Hematopoietic multipotent progenitor cell treated with erythropoietin and hydrocortisone succinate and interleukin-3 and kit ligand, for 4 days (in vitro differentiated cells): ENCODE data around the gene SNED1.

Experiments used
- DNase-seq: peaks from one replicate; pipeline ENCODE4 v3.0.0-alpha.2; 2015

SNED1 gene

GRCh38 chr2:241112046-241112445 is 113.6 kb downstream of the SNED1 start:
- DNase-seq, result no peak

DNA sequence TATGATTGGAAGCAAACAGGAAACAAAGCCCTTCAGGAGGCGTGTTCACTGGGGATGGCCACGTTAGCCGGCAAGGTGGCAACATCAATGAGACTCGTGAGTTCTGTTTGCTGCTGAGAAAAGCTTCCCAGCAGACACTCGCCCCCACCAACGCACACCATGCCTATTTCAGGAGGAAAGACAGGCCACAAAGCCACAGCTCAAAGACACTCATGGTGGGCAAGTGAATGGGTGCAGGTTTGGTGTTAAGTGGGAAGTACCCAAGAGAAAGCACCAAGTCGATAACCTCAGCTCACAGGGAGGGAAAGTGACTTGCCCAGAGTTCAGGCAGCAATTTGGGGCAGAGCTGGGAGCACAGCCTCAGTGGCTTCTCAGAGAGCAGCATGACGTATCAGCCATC is 114.2 kb downstream of the SNED1 start:
- no peak for DNase-seq

GRCh38 chr2:241114836-241115235 is 116.4 kb downstream of the SNED1 start:
- no peak for DNase-seq

DNA sequence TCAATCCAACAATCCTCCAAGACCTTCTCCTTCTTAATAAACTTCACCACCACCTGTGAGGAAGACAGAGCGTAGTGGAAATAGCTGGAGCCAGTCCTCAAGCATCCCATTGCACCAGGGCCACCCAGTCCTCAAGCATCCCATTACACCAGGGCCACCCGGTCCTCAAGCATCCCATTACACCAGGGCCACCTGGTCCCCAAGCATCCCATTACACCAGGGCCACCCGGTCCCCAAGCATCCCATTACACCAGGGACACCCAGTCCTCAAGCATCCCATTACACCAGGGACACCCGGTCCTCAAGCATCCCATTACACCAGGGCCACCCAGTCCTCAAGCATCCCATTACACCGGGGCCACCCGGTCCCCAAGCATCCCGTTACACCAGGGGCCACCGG is 116.9 kb downstream of the SNED1 start:
- DNase-seq, result no peak

DNA sequence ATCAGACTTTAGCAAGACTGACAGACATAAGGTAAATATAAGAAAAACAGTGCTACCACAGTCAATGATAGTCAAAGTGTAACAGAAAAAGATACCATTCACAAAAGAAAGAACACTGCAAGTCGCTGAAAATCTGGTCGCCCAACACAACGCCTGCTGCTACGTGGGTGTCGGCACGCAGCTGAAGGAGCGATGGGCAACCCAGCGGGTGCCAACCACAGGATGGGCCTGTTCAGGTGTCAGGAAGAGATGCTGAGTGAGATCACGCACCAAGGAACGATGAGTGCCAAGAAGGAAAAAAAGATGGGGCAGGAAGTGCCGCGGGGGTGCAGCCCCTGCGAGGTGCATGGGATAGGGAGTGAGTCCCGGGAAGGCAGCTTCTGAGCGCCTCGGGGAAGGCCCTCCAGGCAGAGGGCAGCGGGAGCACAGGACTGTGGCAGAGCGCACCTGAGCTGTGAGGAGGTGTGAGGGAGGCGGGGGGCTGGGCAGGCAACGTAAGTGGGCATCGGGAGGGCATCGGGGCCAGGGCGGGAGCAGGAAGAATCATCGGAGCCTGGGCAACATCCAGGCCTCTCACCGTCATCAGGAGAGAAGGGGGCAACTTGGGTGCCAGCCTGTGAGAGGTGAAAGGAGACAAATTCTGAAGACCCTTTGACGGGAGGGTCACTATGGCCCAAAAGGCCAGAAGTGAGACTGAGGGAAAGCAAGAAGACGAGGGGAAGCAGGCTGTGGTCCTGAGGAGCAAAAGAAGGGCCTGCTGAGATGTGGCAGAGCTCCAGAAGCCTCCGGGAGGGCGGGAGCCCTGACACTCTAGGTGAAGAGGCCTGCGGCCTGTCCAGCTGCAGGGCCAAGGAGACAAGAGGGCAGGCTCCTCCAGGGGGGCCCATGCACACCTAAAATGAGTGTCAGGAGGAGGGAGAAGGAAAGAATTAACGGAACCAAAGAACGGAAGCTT is 118.5 kb downstream of the SNED1 start:
- DNase-seq, result no peak

GRCh38 chr2:241118737-241119505 is 120.5 kb downstream of the SNED1 start:
- no peak for DNase-seq

DNA sequence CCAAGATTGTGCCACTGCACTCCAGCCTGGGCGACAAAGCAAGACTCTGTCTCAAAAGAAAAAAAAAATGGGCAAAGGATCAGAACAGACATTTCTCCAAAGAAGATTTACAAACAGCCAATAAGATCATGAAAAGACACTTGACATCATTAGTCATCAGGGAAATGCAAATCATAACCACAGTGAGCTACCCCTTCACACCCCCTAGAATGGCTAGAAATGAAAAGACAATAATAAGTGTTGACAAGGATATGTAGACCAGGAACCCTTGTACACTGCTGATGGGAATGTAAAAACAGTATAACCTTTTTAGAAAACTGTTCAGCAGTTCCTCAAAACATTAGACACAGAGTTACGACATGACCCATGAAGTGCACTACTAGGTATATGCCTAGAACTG is 122.0 kb downstream of the SNED1 start:
- no peak for DNase-seq

DNA sequence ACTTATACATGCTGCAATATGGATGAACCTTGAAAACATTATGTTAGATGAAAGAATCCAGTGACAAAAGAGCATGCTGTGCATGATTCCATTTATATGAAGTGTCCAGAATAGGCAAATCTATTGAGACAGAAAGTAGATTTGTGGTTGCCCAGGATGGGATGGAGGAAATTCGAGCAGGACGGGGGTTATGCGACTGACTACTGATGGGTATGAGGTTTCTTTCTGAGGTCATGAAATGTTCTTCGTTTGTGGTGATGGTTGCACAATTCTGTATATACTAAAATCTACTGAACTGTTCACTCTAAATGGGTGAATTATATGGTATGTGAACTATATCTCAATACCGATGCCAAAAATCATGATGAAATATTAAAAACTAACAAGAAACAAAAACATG is 122.6 kb downstream of the SNED1 start:
- DNase-seq, result no peak

DNA sequence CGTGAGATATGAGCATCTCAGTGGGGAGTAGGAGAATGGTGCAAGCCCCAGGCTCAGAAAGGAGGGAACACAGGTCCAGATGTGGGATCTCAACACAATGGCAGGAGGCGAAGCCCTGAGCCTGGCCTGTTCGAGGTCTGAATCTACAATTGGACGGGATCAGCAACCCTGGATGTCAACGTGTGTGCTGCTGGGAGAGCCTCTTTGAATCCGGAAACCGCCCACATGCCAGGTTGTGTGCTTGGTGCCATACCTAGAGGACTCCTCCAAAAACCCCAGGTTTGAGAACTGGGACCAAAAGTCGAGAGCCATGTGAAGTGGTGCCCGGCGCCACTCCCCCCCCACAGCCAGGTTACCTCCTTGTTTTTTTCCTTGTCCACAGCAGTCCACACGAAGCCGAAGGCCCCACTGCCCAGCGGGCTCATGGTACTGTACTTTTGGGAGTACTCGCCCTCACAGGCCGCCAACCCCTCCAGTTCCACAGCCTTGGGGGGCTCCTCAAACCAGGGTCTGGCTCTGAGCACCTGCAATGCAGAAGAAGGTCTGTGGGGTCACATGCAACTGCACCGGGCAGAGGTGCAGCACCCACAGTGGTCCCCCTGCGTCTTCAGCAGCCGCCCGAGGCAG is 124.1 kb downstream of the SNED1 start:
- DNase-seq, result no peak

GRCh38 chr2:241123816-241124536 is 125.6 kb downstream of the SNED1 start:
- peak; percentile 42 for DNase-seq

GRCh38 chr2:241125626-241126025 is 127.2 kb downstream of the SNED1 start:
- DNase-seq, result no peak

DNA sequence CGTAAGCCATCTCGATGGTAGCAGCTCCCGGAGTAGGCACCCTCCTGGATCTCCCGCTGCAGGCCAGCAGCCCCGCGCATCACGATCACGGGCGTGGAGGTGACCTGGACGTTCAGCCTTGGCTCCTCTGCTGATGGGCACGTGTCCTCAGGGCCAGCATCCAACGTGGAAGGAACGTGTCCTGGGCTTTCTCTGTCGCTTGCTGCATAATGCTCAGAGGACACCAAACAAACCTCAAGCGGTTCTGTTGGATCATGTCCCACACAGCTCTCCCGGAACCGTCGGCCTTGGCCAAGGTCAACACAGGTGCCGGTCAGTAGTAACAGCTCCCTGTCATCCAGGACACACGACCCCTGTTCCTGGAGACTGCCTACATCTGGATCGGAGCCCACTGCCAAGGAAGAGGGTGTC is 127.8 kb downstream of the SNED1 start:
- no peak for DNase-seq

GRCh38 chr2:241126771-241127202 is 128.4 kb downstream of the SNED1 start:
- no peak for DNase-seq

GRCh38 chr2:241128266-241128665 is 129.8 kb downstream of the SNED1 start:
- DNase-seq, result no peak

DNA sequence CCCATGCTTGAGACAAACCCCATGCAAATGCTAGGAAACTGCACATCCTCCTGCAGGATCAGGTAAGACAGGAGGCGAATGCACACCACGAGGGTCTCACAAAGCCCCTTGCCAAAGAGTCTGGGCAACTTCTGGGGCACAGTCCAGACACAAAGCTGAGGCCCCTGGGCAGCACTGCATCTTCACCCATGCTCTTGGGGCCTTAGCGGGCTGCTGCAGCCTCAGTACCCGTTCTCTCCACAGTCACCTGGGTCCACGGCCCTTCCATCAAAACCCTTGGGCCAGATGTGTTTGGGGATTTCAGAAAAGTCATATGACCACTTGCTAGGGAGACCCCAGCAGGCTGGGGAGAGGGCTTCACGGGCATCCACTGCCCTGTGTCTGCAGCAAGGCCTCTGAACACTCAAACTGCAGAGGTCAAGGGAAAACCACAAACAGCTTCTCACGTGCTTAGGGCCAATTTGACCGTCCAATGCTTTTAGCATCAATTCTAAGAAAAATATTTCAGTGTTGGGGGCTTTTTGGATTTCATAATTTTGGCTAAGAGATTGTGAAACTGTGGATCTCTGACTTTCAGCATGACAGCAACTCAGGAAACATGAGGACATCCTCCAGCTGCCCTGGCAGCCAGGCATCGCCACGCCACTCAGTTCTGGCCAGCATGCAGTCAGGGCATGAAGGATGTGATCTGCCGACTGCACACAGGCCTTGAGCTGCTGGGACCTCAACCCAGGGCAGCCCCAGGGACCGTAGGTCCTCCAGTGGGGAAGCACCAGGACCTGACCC is 130.9 kb downstream of the SNED1 start:
- DNase-seq, result peak; percentile 25

GRCh38 chr2:241130316-241130715 is 131.9 kb downstream of the SNED1 start:
- DNase-seq, result no peak

- DNase-seq, result no peak
Observed at GRCh38 chr2:241131531-241131930, 133.1 kb downstream of the SNED1 start.

DNA sequence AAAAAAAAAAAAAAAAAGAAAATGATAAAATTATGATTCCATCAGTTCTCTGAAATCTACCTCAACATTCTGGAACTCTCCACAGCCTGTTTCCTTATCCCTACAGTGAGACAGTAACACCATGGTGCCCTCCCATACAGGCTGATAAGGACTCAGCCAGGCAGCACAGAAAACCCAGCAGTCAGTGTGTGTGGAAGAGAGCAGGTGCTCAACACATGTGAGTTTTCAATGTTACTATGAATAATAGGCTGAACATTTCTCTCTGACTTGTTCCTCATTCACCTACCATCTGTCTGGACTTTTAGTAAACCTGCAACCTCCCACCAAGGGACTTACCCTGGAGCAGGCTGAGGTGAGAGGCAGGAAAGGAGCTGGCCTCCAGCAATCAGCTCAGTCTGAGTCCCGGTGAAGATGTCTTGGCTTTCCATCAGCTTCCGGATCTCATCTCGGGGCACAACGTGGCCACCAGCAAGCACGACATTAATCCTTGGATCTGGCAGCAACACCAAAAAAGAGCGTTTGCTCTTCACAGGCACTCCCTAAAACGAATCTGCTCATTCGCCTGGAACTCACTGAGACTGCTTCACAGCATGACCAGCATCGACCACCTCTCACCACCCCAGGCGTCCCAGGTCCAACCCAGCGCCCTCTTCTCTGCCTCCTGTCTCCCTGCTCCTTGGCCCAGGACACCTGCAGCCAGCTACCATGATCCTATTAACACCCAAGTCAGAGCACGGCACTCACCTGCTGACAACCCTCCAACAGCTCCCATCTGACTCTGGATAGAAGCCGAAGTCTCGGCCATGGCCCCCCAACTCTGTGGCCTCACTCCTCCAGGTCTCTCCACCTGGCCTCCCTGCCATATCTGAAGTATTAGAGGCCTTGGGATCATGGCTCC is 134.4 kb downstream of the SNED1 start:
- DNase-seq, result peak; percentile 14

- DNase-seq, result no peak
Observed at GRCh38 chr2:241133436-241133820, 135.0 kb downstream of the SNED1 start.

DNA sequence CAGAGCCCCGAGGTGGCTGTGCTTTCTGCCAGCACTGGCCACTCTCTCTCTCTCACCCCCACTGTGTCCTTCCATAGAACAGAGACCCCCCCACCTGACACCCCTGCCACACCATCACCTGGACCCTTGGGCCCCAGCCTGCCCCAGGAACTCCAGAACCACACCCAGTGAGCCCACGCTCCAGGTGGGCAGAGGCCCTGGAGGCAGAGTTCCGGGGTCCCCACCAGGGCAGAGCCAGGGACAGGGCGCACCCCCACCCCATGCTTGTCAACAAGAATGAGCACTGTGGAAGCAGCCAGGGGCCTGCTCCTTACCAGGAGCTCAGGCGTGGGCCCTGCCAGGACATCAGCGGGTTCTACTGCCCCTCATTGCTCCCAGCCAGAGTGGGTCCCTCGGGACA is 136.3 kb downstream of the SNED1 start:
- no peak for DNase-seq

- no peak for DNase-seq
Observed at GRCh38 chr2:241135737-241136136, 137.3 kb downstream of the SNED1 start.
